ENCODE results near the gene NME3. TPM values are rescaled to one million over a fixed set of nuclear protein-coding genes. Genes with fewer than 3 reads are reported as not detected.
A peak's percentile ranks its signal among the peaks of the same experiment; 100 is the strongest.

NME3 gene
- total and polyA plus RNA-seq, 2 donors: 34.7 to 163 TPM

GRCh38 chr16:1779741-1780676, 8.7 kb upstream of the NME3 start:
- Histone ChIP-seq H3K9me3 (ENCODE audit: control insufficient read depth in 2 of 2, insufficient read depth in 1 of 2, low read length in 1 of 2) (no peaks in the 10 kb centered on the region), H3K36me3 (ENCODE audit: control insufficient read depth in 2 of 2, insufficient read depth in 2 of 2, low read length in 1 of 2) (peaks cover 63 to 65% of the 10 kb centered on the region in 2 donors), H3K4me1 (ENCODE audit: control insufficient read depth in 2 of 2, insufficient read depth in 2 of 2, low read length in 2 of 2) (peaks cover 14 to 19% of the 10 kb centered on the region in 2 donors), H3K27ac (ENCODE audit: low read depth in 1 of 2, low read length in 1 of 2) (no peak overlapping the region), H3K4me3 (ENCODE audit: low read length in 2 of 2) (no peak overlapping the region), H3K27me3 (ENCODE audit: control insufficient read depth in 2 of 2, insufficient read depth in 1 of 2, low read length in 1 of 2) (no peaks in the 10 kb centered on the region)
- 97% methylated on average over 27 of the region's 27 CpGs for WGBS
- no peak for DNase-seq (ENCODE audit: low read depth in 6 of 9, low spot score in 9 of 9)

- no peaks in the 10 kb centered on the region for H3K9me3 ChIP-seq (ENCODE audit: control insufficient read depth in 2 of 2, insufficient read depth in 1 of 2, low read length in 1 of 2)
- no peaks in the 10 kb centered on the region for H3K27me3 ChIP-seq (ENCODE audit: control insufficient read depth in 2 of 2, insufficient read depth in 1 of 2, low read length in 1 of 2)
- 96% methylated on average over 8 of the region's 8 CpGs for WGBS
- no peak overlapping the region for H3K4me3 ChIP-seq (ENCODE audit: low read length in 2 of 2)
- peaks cover 15 to 24% of the 10 kb centered on the region in 2 donors for H3K4me1 ChIP-seq (ENCODE audit: control insufficient read depth in 2 of 2, insufficient read depth in 2 of 2, low read length in 2 of 2)
- no peak overlapping the region for H3K27ac ChIP-seq (ENCODE audit: low read depth in 1 of 2, low read length in 1 of 2)
- peaks cover 62 to 69% of the 10 kb centered on the region in 2 donors for H3K36me3 ChIP-seq (ENCODE audit: control insufficient read depth in 2 of 2, insufficient read depth in 2 of 2, low read length in 1 of 2)
- DNase-seq (ENCODE audit: low read depth in 6 of 9, low spot score in 9 of 9): no peak
Measured at GRCh38 chr16:1779234-1779701, 7.9 kb upstream of the NME3 start.

- Histone ChIP-seq H3K9me3 (ENCODE audit: control insufficient read depth in 2 of 2, insufficient read depth in 1 of 2, low read length in 1 of 2) (no peaks in the 10 kb centered on the region), H3K4me1 (ENCODE audit: control insufficient read depth in 2 of 2, insufficient read depth in 2 of 2, low read length in 2 of 2) (peaks cover 15 to 24% of the 10 kb centered on the region in 2 donors), H3K27ac (ENCODE audit: low read depth in 1 of 2, low read length in 1 of 2) (no peak overlapping the region), H3K27me3 (ENCODE audit: control insufficient read depth in 2 of 2, insufficient read depth in 1 of 2, low read length in 1 of 2) (no peaks in the 10 kb centered on the region), H3K36me3 (ENCODE audit: control insufficient read depth in 2 of 2, insufficient read depth in 2 of 2, low read length in 1 of 2) (peaks cover 59 to 66% of the 10 kb centered on the region in 2 donors), H3K4me3 (ENCODE audit: low read length in 2 of 2) (no peak overlapping the region)
- 97% methylated on average over 34 of the region's 34 CpGs for WGBS
- no peak for DNase-seq (ENCODE audit: low read depth in 6 of 9, low spot score in 9 of 9)
Measured at GRCh38 chr16:1778200-1779179, 7.1 kb upstream of the NME3 start.

- Histone ChIP-seq H3K27me3 (ENCODE audit: control insufficient read depth in 2 of 2, insufficient read depth in 1 of 2, low read length in 1 of 2) (no peaks in the 10 kb centered on the region), H3K36me3 (ENCODE audit: control insufficient read depth in 2 of 2, insufficient read depth in 2 of 2, low read length in 1 of 2) (peaks cover 59 to 66% of the 10 kb centered on the region in 2 donors), H3K4me3 (ENCODE audit: low read length in 2 of 2) (no peak overlapping the region), H3K27ac (ENCODE audit: low read depth in 1 of 2, low read length in 1 of 2) (peak overlapping the region in 1 of 2 donors; percentile 22), H3K4me1 (ENCODE audit: control insufficient read depth in 2 of 2, insufficient read depth in 2 of 2, low read length in 2 of 2) (peaks cover 13 to 24% of the 10 kb centered on the region in 2 donors), H3K9me3 (ENCODE audit: control insufficient read depth in 2 of 2, insufficient read depth in 1 of 2, low read length in 1 of 2) (no peaks in the 10 kb centered on the region)
- 97% methylated on average over 36 of the region's 36 CpGs for WGBS
- no peak for DNase-seq (ENCODE audit: low read depth in 6 of 9, low spot score in 9 of 9)
Measured at GRCh38 chr16:1777375-1778199, 6.2 kb upstream of the NME3 start.

- no peak overlapping the region for H3K27ac ChIP-seq (ENCODE audit: low read depth in 1 of 2, low read length in 1 of 2)
- H3K4me3 ChIP-seq (ENCODE audit: low read length in 2 of 2): no peak overlapping the region
- no peaks in the 10 kb centered on the region for H3K9me3 ChIP-seq (ENCODE audit: control insufficient read depth in 2 of 2, insufficient read depth in 1 of 2, low read length in 1 of 2)
- no peaks in the 10 kb centered on the region for H3K27me3 ChIP-seq (ENCODE audit: control insufficient read depth in 2 of 2, insufficient read depth in 1 of 2, low read length in 1 of 2)
- peaks cover 59 to 66% of the 10 kb centered on the region in 2 donors for H3K36me3 ChIP-seq (ENCODE audit: control insufficient read depth in 2 of 2, insufficient read depth in 2 of 2, low read length in 1 of 2)
- 97% methylated on average over 22 of the region's 22 CpGs for WGBS
- peaks cover 17 to 28% of the 10 kb centered on the region in 2 donors for H3K4me1 ChIP-seq (ENCODE audit: control insufficient read depth in 2 of 2, insufficient read depth in 2 of 2, low read length in 2 of 2)
- no peak for DNase-seq (ENCODE audit: low read depth in 6 of 9, low spot score in 9 of 9)
Measured at GRCh38 chr16:1776991-1777374, 5.6 kb upstream of the NME3 start.

- H3K27me3 ChIP-seq (ENCODE audit: control insufficient read depth in 2 of 2, insufficient read depth in 1 of 2, low read length in 1 of 2): no peaks in the 10 kb centered on the region
- peaks cover 20 to 29% of the 10 kb centered on the region in 2 donors for H3K4me1 ChIP-seq (ENCODE audit: control insufficient read depth in 2 of 2, insufficient read depth in 2 of 2, low read length in 2 of 2)
- H3K9me3 ChIP-seq (ENCODE audit: control insufficient read depth in 2 of 2, insufficient read depth in 1 of 2, low read length in 1 of 2): no peaks in the 10 kb centered on the region
- H3K27ac ChIP-seq (ENCODE audit: low read depth in 1 of 2, low read length in 1 of 2): no peak overlapping the region
- peaks cover 59 to 66% of the 10 kb centered on the region in 2 donors for H3K36me3 ChIP-seq (ENCODE audit: control insufficient read depth in 2 of 2, insufficient read depth in 2 of 2, low read length in 1 of 2)
- WGBS: 95% methylated on average over 13 of the region's 13 CpGs
- no peak overlapping the region for H3K4me3 ChIP-seq (ENCODE audit: low read length in 2 of 2)
- DNase-seq (ENCODE audit: low read depth in 6 of 9, low spot score in 9 of 9): no peak
Measured at GRCh38 chr16:1776672-1776955, 5.3 kb upstream of the NME3 start.

- Histone ChIP-seq H3K36me3 (ENCODE audit: control insufficient read depth in 2 of 2, insufficient read depth in 2 of 2, low read length in 1 of 2) (peaks cover 58 to 65% of the 10 kb centered on the region in 2 donors), H3K9me3 (ENCODE audit: control insufficient read depth in 2 of 2, insufficient read depth in 1 of 2, low read length in 1 of 2) (no peaks in the 10 kb centered on the region), H3K27me3 (ENCODE audit: control insufficient read depth in 2 of 2, insufficient read depth in 1 of 2, low read length in 1 of 2) (no peaks in the 10 kb centered on the region), H3K4me3 (ENCODE audit: low read length in 2 of 2) (no peak overlapping the region), H3K27ac (ENCODE audit: low read depth in 1 of 2, low read length in 1 of 2) (no peak overlapping the region), H3K4me1 (ENCODE audit: control insufficient read depth in 2 of 2, insufficient read depth in 2 of 2, low read length in 2 of 2) (peaks cover 16 to 23% of the 10 kb centered on the region in 2 donors)
- 94% methylated on average over 28 of the region's 28 CpGs for WGBS
- DNase-seq (ENCODE audit: low read depth in 6 of 9, low spot score in 9 of 9): no peak
Measured at GRCh38 chr16:1775846-1776671, 4.7 kb upstream of the NME3 start.
